NCI-H2227 treated with DMSO at 0.1 percent for 48 hours (cell line): ENCODE measurements around the gene INPP5J.
A peak's percentile ranks its signal among the peaks of the same experiment; 100 is the strongest.
"Not testable (repeated sequence)": the region's sequence is repeated elsewhere in the genome, so short reads cannot be mapped to it uniquely, and the experiment has no call there.

Source experiments
- DNase-seq: peaks from one replicate; lab custom pipeline; 2025; lab: John Stamatoyannopoulos, UW

Gene INPP5J

GRCh38 chr22:31122532-31123291, at the start of gene INPP5J:
INPP5J (plus strand) TSS chr22:31122966; CDS start chr22:31123015, 49 bp downstream.
- peak; percentile 20 for DNase-seq

DNA sequence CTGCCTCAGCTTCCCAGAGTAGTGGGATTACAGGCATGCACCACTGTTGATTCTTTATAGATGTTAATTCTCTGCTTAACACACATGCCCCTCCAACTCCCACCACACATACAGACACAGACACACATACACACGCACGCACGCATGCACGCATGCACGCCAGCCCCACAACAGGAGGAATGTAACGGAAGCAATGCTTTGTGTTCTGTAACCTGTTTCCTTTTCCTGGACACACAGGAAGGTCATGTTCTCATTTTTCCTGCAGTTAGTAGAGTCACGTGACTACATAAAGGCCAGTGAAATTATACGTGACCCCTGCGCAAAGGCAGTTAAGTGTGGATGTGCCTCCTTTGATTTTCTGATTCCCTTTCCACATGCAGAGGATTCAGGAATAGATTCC, 49.6 kb upstream of the INPP5J start:
- DNase-seq = not testable (repeated sequence)

- not testable (repeated sequence) for DNase-seq
Measured at GRCh38 chr22:31073545-31074145, 49.1 kb upstream of the INPP5J start.

DNA sequence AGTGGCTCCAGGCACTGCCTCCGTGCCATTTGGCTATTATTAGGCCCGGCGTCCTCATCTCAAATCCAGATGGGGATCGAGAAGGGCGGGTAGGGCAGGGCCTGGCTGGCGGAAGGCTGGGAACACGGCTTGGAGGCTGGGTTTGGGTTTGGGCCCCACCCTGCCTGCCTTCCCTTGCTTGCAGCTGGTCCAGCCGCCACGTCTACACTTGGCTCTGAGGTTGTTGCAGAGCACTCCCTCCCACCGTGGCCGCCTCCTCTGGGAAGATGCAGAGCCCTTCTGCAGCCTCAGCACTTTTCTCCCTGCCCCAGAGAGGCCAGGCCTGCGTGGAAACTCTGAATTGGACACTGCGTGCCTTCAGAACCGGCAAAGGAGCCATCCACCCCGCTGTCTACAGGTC, 46.8 kb upstream of the INPP5J start:
- DNase-seq = no peak

DNA sequence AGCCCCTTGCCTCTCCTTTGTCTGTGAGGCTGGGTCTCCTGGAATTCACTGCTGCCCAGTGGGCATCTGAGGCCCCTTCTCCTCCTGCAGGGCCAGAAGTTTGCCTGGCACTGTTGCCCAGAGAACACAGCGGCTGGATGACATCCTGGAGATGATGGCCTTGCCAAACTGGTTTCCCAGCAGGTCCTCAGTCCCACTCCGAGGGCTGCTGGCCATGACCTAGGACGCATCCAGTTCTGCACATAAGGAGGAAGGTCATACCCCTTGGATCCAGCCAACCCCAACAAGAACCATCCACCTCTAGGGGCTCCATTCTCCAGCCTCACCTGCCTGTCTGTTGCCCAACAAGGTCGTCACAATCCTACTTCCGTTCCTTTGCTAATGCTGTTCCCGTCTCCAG, 45.1 kb upstream of the INPP5J start:
- no peak for DNase-seq

DNA sequence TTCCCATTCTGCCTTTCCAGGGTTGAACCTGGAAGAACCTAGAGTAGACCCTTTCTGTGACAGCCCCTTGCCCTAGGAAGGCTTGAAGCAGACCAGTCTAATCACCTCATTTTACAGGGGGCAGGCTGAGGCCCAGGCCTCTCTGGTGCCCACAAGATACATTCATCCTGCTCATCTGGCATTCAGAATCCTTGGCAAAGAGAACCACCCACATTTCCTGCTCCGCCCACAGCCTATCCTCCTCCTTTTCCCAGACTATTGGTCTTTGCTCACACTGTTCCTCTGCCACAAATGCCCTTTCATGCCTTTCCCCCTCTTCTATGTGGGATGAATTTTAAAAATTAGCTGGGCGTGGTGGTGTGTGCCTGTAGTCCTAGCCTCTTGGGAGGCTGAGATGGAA, 44.4 kb upstream of the INPP5J start:
- not testable (repeated sequence) for DNase-seq

DNA sequence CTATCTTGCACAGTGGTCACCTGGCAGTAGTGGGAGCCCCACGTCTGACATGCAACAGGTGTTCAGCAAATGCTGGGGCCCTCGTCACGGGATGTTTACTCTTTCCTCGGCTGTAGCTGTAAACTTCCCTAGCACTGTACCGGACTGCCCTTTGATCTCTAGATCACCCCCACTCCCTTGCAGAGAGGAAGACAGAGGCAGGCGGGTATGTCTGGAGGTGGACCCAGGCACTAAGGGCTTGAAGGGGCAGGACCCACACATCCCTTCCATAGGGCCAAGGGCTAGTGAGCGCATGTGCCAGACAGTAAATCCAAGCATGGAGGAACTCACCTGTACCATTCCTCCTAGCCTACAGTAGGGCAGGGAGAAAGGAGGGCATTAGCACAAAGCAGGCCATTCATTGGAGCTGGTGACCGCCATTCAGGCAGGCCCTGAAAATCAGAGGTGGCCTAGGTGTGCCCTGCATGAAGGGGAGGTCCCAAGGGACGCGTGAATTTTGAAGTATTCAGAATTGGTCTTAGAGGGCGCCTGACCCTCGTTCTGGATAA, 43.6 kb upstream of the INPP5J start:
- DNase-seq = no peak

- no peak for DNase-seq
Measured at GRCh38 chr22:31080164-31080847, 42.5 kb upstream of the INPP5J start.

DNA sequence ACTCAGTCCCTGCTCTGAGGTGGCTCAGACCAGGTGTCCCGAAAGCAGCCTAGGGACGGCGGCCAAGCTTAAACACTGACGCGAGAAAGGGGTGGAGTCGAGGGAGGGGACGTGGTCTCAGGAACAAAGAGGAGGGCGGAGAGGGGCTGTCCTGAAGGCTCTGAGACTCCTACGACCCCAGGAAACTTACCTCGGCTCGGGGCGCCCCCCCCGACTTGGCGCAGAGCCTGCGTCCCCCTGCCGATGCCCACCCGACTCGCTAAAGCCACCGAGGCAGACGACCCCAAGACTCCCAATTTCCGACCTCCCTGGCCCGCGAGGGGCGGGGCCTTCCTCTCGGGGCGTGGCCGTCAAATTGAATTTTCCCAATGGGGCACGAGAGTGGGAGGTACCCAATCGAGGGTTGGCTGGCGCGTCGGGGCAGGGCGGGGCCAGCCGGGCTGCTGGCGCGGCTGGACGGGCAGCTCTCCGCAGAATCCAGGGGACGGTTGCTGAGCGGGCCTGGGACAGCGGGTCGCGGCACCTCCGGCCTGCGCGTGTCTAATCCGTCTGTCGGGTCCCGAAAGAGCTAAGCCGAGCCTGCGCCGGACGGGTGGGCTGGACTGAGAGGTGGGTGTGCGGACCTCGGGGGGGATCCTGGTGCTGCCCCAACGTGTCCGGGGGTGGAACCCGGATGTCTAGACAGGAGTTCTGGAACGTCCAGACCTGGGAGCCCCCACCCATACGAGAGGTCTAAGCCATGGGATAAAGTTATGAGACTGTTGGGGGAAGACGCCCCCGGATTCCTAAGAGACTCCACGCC, 41.7 kb upstream of the INPP5J start, which contains the start of gene SMTN:
Gene SMTN (plus strand): TSS at position 471 of the 802 bp plus-strand sequence. CDS start 1,941 bp downstream, outside the sequence.
- DNase-seq = peak; percentile 77

DNA sequence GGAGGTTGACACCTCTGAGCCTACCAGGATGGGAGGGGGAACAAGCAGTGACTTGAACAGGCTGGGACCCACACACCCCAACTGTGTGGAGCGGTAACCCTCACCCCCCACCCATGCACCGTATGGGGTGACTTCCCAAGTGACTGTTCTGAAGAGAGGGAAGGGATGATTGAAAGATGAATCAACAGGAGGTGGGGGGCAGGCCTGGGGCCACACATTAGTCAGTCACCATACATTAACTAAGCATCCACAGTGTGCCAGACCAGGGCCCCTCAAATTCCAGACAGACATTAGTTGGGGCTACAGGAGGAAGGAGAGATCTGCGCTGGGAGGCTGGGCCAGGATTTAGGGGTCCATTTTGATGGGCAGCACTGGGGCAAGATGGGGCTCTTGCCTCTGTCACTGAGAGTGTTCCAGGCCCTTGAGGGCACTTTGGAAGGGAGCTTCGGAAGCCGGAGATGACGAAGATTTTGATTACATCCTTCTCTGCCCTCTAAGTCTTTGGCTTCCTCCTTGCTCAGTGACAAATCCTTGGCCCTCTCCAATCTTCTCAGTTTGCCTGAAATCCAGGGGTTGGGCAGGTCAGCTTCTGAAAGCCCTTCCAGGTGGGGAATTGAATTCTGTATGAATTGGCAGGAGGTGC, 40.7 kb upstream of the INPP5J start:
- no peak for DNase-seq

DNA sequence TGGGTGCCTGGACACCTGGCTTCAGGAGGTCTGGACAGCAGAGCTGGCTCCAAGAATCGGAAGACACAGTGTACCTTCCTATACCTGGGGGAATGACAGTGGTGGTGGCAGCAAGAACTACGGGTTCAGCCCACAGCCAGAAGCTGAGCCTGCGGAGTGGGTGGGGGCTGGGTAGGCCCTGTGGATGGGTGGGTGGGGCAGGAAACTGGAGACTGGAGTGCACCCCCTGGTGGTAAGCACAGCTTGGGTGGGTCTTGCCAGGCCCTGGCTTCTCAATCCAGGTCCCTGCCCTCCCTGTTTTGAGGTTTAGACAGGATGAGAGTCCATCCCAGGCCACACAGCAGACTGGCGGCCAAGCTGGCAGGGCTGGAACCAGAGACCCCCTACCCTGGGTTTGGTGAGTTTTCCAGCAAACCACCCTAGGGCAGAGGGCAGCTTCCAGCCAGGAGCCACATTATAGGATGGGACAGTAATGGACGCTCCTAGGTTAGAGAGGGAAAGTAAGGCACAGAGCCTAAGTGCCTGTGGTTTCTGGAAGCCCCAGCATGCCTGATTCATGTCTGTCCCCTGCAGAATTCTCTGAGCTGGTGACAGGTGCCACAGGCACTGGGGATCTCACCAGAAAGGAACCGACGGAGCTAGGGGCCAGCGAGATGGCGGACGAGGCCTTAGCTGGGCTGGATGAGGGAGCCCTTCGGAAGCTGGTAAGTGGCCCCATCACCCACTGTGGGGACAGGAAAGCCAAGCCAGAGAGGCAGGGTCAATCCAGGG, 40.0 kb upstream of the INPP5J start:
- DNase-seq = no peak

DNA sequence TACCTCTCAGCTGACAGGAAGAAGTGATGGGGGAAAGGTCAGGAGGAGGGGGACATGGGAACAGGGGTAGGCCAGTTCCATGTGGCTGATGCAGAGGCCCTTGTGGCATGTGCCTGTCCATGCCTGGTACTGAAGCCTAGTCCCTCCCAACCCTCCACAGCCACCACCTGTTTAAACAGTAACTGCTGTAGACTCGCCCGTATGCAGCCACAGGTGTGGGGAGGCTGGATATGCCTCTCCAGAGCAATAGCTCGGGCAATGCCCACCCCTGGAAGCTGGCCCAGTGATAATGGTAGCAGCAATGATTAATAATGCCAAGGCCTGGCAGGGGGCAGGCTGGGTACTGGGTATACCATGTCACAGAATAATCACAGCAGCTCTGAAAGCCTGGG, 39.4 kb upstream of the INPP5J start:
- no peak for DNase-seq

DNA sequence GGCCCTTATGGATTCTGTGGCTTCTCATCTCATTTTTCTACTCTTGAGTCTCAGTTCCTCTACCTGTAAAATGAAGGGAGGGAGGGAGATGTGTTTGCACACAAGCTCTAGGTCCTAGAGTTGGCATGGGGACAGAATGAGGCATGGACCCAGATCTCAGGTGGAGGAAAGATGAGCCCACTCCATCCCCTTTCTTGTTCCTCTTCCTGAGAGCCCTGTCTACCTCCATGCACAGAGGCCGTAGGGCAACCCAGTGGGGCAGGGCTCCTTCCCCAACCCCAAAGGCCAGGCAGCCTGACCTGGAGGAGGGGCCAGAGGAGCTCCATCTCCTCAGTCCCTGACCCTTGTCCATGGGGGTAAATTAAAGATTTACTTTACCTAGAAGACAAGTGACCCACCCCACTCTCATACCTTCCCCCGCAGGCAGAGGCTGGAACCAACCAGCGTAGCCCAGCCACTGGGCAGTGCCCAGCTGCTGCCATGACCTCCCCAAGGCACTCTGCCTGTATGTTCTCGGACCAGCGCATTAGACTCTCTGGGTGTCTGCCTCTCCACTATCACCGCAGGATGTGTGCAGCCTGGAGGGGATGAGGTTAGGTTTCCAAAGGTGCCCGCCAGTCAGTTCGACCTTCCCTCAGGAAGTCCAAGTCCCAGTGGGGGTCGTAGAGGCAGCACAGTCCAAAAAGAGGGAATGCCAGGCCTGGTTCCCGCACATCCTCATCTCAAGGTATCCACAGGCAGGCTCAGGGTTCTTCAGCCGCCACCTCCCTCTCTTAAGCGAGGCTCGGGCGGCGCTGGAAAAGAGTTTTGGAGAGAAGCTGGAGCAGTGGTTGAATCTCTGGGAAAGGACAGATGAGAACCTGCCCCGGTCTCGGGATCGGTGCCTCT, 38.6 kb upstream of the INPP5J start:
- no peak for DNase-seq

GRCh38 chr22:31084811-31085492, 37.8 kb upstream of the INPP5J start:
- no peak for DNase-seq

DNA sequence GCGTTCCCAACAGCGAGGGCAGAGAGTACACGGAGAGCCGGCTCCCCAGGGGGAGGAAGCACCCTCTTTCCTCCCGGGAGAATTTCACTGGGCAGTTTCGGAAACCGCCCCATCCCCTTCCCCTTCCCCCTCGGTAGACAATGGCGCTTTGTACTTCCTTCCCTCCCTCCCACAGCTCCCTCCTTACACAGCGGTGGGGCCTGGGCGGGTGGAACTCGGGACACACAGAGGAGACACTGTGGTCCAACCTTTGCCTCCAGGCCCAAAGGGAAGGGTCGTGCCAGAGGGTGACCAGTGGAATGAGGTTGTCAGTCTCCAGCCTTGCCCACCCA, 37.3 kb upstream of the INPP5J start:
- no peak for DNase-seq

- DNase-seq = no peak
Measured at GRCh38 chr22:31085928-31086327, 36.8 kb upstream of the INPP5J start.

GRCh38 chr22:31086703-31087330, 35.9 kb upstream of the INPP5J start:
- no peak for DNase-seq

DNA sequence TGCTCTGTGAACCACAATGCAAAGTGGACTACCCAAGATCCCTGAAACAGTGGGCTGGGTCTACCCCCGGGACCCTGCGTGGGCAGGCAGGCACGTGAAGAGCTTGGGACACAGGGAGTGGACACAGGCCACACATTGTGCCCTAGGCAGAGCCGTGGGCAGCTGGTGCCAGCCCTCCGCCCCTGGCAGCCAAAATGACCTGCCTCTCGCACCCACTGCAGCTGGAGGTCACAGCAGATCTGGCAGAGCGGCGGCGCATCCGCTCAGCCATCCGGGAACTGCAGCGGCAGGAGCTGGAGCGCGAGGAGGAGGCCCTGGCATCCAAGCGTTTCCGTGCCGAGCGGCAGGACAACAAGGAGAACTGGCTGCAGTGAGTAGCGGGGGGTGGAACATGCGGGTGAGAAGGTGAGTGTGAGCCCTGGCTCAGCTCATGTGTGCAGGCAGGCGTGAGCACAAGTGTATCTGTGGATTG, 35.0 kb upstream of the INPP5J start:
- DNase-seq = no peak
